MM.1S (cell line): ENCODE results near the gene PCF11.

ENCODE experiments used
- DNase-seq: peaks from one replicate; pipeline ENCODE4 v3.0.0-alpha.2; 2015
- H2AFZ ChIP-seq: fragments of 300-600 bp; sonication (generic); 2 replicates; pipeline ENCODE4 v1.6.0; 2016; ENCODE audit warnings: antibody characterized with exemption, low read length
- H3F3A ChIP-seq: fragments of 300-600 bp; sonication (generic); 2 replicates; pipeline ENCODE4 v1.6.1; 2016; ENCODE audit warnings: mild to moderate bottlenecking, antibody characterized with exemption, low read length, moderate library complexity, mixed read lengths; ENCODE audit not compliant: insufficient read depth
- H3K27ac ChIP-seq: fragments of 300-600 bp; sonication (generic); 2 replicates; pipeline ENCODE4 v1.5.1; 2016; ENCODE audit warnings: mild to moderate bottlenecking, low read length
- H3K27me3 ChIP-seq: fragments of 300-600 bp; sonication (generic); replicated peaks from 2 replicates; pipeline ENCODE4 v1.6.0; 2016; ENCODE audit warnings: low read length; ENCODE audit not compliant: insufficient read depth
- H3K36me3 ChIP-seq: fragments of 300-600 bp; sonication (generic); replicated peaks from 2 replicates; pipeline ENCODE4 v1.6.1; 2016; ENCODE audit warnings: mild to moderate bottlenecking, low read length, mixed read lengths; ENCODE audit not compliant: insufficient read depth
- H3K4me1 ChIP-seq: fragments of 300-600 bp; sonication (generic); 2 replicates; pipeline ENCODE4 v1.6.1; 2016; ENCODE audit warnings: low read length, mixed read lengths
- H3K4me2 ChIP-seq: fragments of 300-600 bp; sonication (generic); 2 replicates; pipeline ENCODE4 v1.6.0; 2016; ENCODE audit warnings: low read depth, low read length
- H3K4me3 ChIP-seq: fragments of 300-600 bp; sonication (generic); 2 replicates; pipeline ENCODE4 v1.5.1; 2016; ENCODE audit warnings: low read length, mixed read lengths
- H3K79me2 ChIP-seq: fragments of 300-600 bp; sonication (generic); 2 replicates; pipeline ENCODE4 v1.6.1; 2016; ENCODE audit warnings: mixed run types, low read length, mixed read lengths
- H3K9ac ChIP-seq: fragments of 300-600 bp; sonication (generic); 2 replicates; pipeline ENCODE4 v1.6.1; 2016; ENCODE audit warnings: low read length, mixed read lengths
- H3K9me2 ChIP-seq: fragments of 300-600 bp; sonication (generic); replicated peaks from 2 replicates; pipeline ENCODE4 v1.6.1; 2016; ENCODE audit warnings: mild to moderate bottlenecking, low read length, mixed read lengths; ENCODE audit not compliant: insufficient read depth
- H3K9me3 ChIP-seq: fragments of 300-600 bp; sonication (generic); replicated peaks from 2 replicates; pipeline ENCODE4 v1.6.1; 2016; ENCODE audit warnings: mild to moderate bottlenecking, low read length, mixed read lengths; ENCODE audit not compliant: insufficient read depth
- H4K20me1 ChIP-seq: fragments of 300-600 bp; sonication (generic); 2 replicates; pipeline ENCODE4 v1.6.1; 2016; ENCODE audit warnings: mild to moderate bottlenecking, low read length, moderate library complexity, mixed read lengths; ENCODE audit not compliant: insufficient read depth
- EZH2 ChIP-seq: fragments of 300-600 bp; sonication (generic); optimal IDR thresholded peaks from 2 replicates; pipeline ENCODE3; 2017; ENCODE audit warnings: low read depth, mild to moderate bottlenecking, antibody characterized with exemption, low read length, mixed read lengths
- EZH2phosphoT487 ChIP-seq: fragments of 300-600 bp; sonication (generic); IDR thresholded peaks from 2 replicates; pipeline ENCODE4 v1.6.1; 2018; ENCODE audit warnings: antibody characterized with exemption, low read length
- TF ChIP-seq, protein P1 (sequence below): fragments of 300-600 bp; sonication (generic); IDR thresholded peaks from 2 replicates; pipeline ENCODE4 v1.5.1; 2016; ENCODE audit warnings: antibody characterized with exemption, low read length, mixed read lengths

PCF11 gene

DNA sequence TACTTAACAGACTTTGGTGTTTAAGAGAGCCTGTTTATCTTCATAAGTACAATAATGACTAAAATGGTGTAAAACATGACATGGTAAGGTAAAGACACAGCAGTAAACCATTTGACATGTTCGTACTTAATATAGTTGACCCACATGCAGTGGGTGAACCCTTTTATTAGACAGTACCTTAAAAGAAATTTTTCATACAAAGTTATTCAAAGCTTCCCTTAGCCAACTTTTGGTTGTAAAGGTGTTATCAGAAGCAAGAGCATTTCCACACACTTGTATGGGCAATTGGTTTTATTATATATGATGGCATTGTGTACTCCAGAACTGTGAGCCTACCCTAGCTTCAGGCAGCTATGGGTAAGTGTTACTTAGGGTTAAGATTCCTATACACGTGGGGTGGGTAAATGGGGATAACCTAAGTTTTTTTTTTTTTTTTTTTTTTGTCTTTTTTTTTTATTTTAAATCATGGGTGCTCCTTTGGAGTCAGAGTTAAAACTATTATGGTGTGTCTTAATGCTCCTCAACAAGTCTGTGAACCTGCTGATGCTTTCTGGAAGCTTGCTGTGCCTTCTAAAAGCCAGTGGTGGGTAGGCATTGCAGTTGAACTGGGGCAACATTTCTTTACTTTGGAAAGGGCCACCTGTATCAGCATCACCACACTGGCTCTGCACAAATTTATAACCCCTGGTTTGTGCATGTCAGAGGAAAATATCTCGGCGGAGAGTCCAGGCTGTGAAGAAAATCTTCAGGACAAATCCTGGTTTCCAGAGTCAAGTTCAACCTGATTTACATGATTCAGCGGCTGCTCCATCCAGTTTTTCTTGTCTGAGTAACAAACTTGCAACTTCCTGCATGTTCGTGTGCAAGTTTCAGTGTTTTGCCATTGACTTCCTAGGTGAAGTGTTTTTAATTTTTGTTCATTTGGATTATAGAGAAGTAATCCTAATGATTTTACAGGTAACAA is 3.3 kb downstream of the PCF11 start:
- Histone ChIP-seq H3K36me3 (peaks cover 9% of the 10 kb centered on the region; the same call in 1 of the 2 replicates), H2AFZ (no peak overlapping the region), H3K4me2 (peak overlapping the region; percentile 93), H4K20me1 (peaks cover 19% of the 10 kb centered on the region), H3F3A (peaks cover 53% of the 10 kb centered on the region), H3K27ac (peak overlapping the region; percentile 89; the same call in 1 of the 2 replicates), H3K4me1 (peaks cover 32% of the 10 kb centered on the region), H3K4me3 (peak overlapping the region; percentile 98), H3K9ac (peak overlapping the region; percentile 98; the same call in 1 of the 2 replicates), H3K9me2 (no peaks in the 10 kb centered on the region), H3K9me3 (no peaks in the 10 kb centered on the region), H3K27me3 (no peaks in the 10 kb centered on the region), H3K79me2 (peaks cover 81% of the 10 kb centered on the region)
- TF ChIP-seq, protein P1, sequence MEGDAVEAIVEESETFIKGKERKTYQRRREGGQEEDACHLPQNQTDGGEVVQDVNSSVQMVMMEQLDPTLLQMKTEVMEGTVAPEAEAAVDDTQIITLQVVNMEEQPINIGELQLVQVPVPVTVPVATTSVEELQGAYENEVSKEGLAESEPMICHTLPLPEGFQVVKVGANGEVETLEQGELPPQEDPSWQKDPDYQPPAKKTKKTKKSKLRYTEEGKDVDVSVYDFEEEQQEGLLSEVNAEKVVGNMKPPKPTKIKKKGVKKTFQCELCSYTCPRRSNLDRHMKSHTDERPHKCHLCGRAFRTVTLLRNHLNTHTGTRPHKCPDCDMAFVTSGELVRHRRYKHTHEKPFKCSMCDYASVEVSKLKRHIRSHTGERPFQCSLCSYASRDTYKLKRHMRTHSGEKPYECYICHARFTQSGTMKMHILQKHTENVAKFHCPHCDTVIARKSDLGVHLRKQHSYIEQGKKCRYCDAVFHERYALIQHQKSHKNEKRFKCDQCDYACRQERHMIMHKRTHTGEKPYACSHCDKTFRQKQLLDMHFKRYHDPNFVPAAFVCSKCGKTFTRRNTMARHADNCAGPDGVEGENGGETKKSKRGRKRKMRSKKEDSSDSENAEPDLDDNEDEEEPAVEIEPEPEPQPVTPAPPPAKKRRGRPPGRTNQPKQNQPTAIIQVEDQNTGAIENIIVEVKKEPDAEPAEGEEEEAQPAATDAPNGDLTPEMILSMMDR = no peak
- TF ChIP-seq EZH2 (no peak), EZH2phosphoT487 (no peak)
- no peak for DNase-seq

GRCh38 chr11:83161610-83162199 is 4.8 kb downstream of the PCF11 start:
- peak overlapping the region; percentile 89; the same call in 1 of the 2 replicates for H3K27ac ChIP-seq
- peak overlapping the region; percentile 1; the same call in 1 of the 2 replicates for H3K9ac ChIP-seq
- H3K36me3 ChIP-seq = peaks cover 23% of the 10 kb centered on the region
- no peak overlapping the region for H3K4me3 ChIP-seq
- TF ChIP-seq EZH2 (no peak), EZH2phosphoT487 (no peak)
- TF ChIP-seq, protein P1 = no peak
- peaks cover 28% of the 10 kb centered on the region for H3K4me1 ChIP-seq
- H3K79me2 ChIP-seq = peaks cover 97% of the 10 kb centered on the region
- peaks cover 46% of the 10 kb centered on the region for H3F3A ChIP-seq
- no peak overlapping the region for H2AFZ ChIP-seq
- H3K4me2 ChIP-seq = peak overlapping the region; percentile 93
- no peaks in the 10 kb centered on the region for H3K9me3 ChIP-seq
- H3K9me2 ChIP-seq = no peaks in the 10 kb centered on the region
- DNase-seq = no peak
- H4K20me1 ChIP-seq = peaks cover 19% of the 10 kb centered on the region
- H3K27me3 ChIP-seq = no peaks in the 10 kb centered on the region

DNA sequence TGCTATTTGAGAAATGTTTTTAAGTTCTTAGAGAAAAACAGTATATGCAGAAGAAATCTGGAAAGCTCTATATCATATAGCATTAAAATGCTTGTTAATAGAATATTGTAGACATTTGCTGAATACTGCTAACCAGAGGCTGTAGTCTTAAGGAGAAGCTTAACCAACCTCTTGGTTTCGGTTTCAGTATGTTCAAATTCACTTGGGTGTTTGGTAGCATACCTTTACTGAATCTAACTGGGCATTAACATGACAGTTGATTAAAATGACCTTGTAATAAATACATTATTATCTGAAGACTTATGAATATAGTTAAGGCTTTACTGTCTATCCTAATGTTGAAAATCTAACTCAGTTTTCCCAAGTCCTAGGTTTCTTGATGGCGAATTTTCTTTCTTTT is 5.4 kb downstream of the PCF11 start:
- peaks cover 28% of the 10 kb centered on the region for H3K4me1 ChIP-seq
- peaks cover 24% of the 10 kb centered on the region for H3K36me3 ChIP-seq
- H3K4me3 ChIP-seq = 0 out of 2 replicates have a peak overlapping the region, but pooled peaks have one; percentile 2
- H3K9ac ChIP-seq = no peak overlapping the region
- no peaks in the 10 kb centered on the region for H3K9me2 ChIP-seq
- H3K79me2 ChIP-seq = peaks cover 98% of the 10 kb centered on the region
- no peaks in the 10 kb centered on the region for H3K9me3 ChIP-seq
- no peak overlapping the region for H2AFZ ChIP-seq
- peak; percentile 85 for DNase-seq
- H3K4me2 ChIP-seq = peak overlapping the region; percentile 93
- H3K27ac ChIP-seq = peak overlapping the region; percentile 89; the same call in 1 of the 2 replicates
- H3K27me3 ChIP-seq = no peaks in the 10 kb centered on the region
- peaks cover 46% of the 10 kb centered on the region for H3F3A ChIP-seq
- H4K20me1 ChIP-seq = peaks cover 19% of the 10 kb centered on the region
- TF ChIP-seq EZH2 (no peak), EZH2phosphoT487 (no peak)
- TF ChIP-seq, protein P1 = no peak
